Medulla oblongata (tissue), 1 donor: ENCODE results near the gene ROPN1L.
"Not testable (repeated sequence)": the region's sequence is repeated elsewhere in the genome, so short reads cannot be mapped to it uniquely, and the experiment has no call there.

ENCODE experiments used
- DNase-seq: peaks from one replicate; pipeline ENCODE4 v3.0.0-alpha.2; 2015; ENCODE audit errors: extremely low spot score

ROPN1L gene

GRCh38 chr5:10441083-10441991 is at the start of gene ROPN1L:
Gene ROPN1L (plus strand): TSS chr5:10441879. CDS start chr5:10442168, 289 bp downstream.
- DNase-seq: peak; percentile 93

GRCh38 chr5:10392567-10393328 is 48.9 kb upstream of the ROPN1L start:
- not testable (repeated sequence) for DNase-seq

- no peak for DNase-seq
These were observed 48.2 kb upstream of the ROPN1L start for GRCh38 chr5:10393491-10393890.

GRCh38 chr5:10396552-10396951 is 45.1 kb upstream of the ROPN1L start:
- no peak for DNase-seq

- no peak for DNase-seq
These were observed 41.8 kb upstream of the ROPN1L start for GRCh38 chr5:10399839-10400238.

- peak; percentile 64 for DNase-seq
These were observed 41.3 kb upstream of the ROPN1L start for GRCh38 chr5:10400411-10400810.

- no peak for DNase-seq
These were observed 40.8 kb upstream of the ROPN1L start for GRCh38 chr5:10400831-10401230.

- no peak for DNase-seq
These were observed 40.2 kb upstream of the ROPN1L start for GRCh38 chr5:10401498-10401897.

GRCh38 chr5:10403829-10404228 is 37.9 kb upstream of the ROPN1L start:
- no peak for DNase-seq

GRCh38 chr5:10406651-10407050 is 35.0 kb upstream of the ROPN1L start:
- no peak for DNase-seq

- DNase-seq: no peak
These were observed 32.2 kb upstream of the ROPN1L start for GRCh38 chr5:10409504-10409903.

- no peak for DNase-seq
These were observed 31.0 kb upstream of the ROPN1L start for GRCh38 chr5:10410662-10411061.

GRCh38 chr5:10411336-10411735 is 30.3 kb upstream of the ROPN1L start:
- no peak for DNase-seq

- DNase-seq: no peak
These were observed 24.8 kb upstream of the ROPN1L start for GRCh38 chr5:10416868-10417267.

GRCh38 chr5:10418654-10419345 is 22.9 kb upstream of the ROPN1L start:
- no peak for DNase-seq

- no peak for DNase-seq
These were observed 21.2 kb upstream of the ROPN1L start for GRCh38 chr5:10420468-10420867.

- DNase-seq: no peak
These were observed 20.7 kb upstream of the ROPN1L start for GRCh38 chr5:10420932-10421331.

- DNase-seq: peak; percentile 78
These were observed 19.6 kb upstream of the ROPN1L start for GRCh38 chr5:10421896-10422691.

GRCh38 chr5:10423022-10423421 is 18.7 kb upstream of the ROPN1L start:
- DNase-seq: no peak

- peak; percentile 84 for DNase-seq
These were observed 17.5 kb upstream of the ROPN1L start for GRCh38 chr5:10424124-10424731.

GRCh38 chr5:10427201-10427600 is 14.5 kb upstream of the ROPN1L start:
- DNase-seq: no peak
